Type B pancreatic cell (in vitro differentiated cells): Measurements from ENCODE around the gene SQSTM1. TPM values are rescaled to one million over a fixed set of nuclear protein-coding genes. Genes with fewer than 3 reads are reported as not detected.
"Not testable (repeated sequence)": the region's sequence is repeated elsewhere in the genome, so short reads cannot be mapped to it uniquely, and the experiment has no call there.

ENCODE experiments used
- DNase-seq: peaks from one replicate; pipeline ENCODE4 v3.0.0; 2021; ENCODE audit warnings: mixed read lengths; ENCODE audit not compliant: unreplicated experiment; ENCODE audit errors: extremely low spot score
- H3K27ac Mint-ChIP-seq: 2 replicates; pipeline ENCODE4 v1.8.0; 2021; ENCODE audit warnings: mild to moderate bottlenecking, mixed read lengths
- H3K27me3 Mint-ChIP-seq: 2 replicates; pipeline ENCODE4 v1.8.0; 2021; ENCODE audit warnings: mixed read lengths
- H3K36me3 Mint-ChIP-seq: 2 replicates; pipeline ENCODE4 v1.8.0; 2021; ENCODE audit warnings: mixed read lengths
- H3K4me1 Mint-ChIP-seq: one replicate; pipeline ENCODE4 v1.8.0; 2021; ENCODE audit warnings: mixed read lengths; ENCODE audit not compliant: unreplicated experiment
- H3K4me3 Mint-ChIP-seq: 2 replicates; pipeline ENCODE4 v1.8.0; 2021; ENCODE audit warnings: mild to moderate bottlenecking, mixed read lengths
- H3K9me3 Mint-ChIP-seq: 2 replicates; pipeline ENCODE4 v1.8.0; 2021; ENCODE audit warnings: mixed read lengths
- CTCF ChIP-seq: fragments of 200-600 bp; sonication (generic); conservative IDR thresholded peaks from 2 replicates; pipeline ENCODE4 v1.5.0; 2021; ENCODE audit warnings: antibody characterized with exemption, mild to moderate bottlenecking
- total RNA-seq: library from RNA; stranded (reverse); gene quantifications from 2 replicates; pipeline ENCODE4 v1.2.1, GENCODE V29; 2021; ENCODE audit warnings: low replicate concordance

SQSTM1 gene
- total RNA-seq, 1 donor from 2014 or later, result 133 TPM

DNA sequence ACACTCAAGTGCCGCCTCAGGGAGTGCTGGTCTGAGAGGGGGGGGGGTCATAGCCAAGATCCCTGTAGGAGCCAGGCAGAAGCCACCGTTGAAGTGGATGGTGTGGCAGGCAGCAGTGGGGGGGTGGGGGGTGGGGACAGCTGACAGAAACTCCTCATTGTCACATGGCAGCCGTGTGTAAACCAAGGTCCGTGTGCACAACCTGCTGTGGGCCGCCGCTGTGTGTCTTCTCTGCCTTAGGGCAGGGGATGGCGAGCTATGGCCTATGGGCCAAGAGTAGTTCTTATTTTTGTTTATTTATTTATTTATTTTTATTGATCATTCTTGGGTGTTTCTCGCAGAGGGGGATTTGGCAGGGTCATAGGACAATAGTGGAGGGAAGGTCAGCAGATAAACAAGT lies 13.4 kb downstream of the SQSTM1 start:
- H3K36me3 Mint-ChIP-seq, result peaks cover 47% of the 10 kb centered on the region
- H3K9me3 Mint-ChIP-seq, result no peaks in the 10 kb centered on the region
- H3K4me3 Mint-ChIP-seq, result no peak overlapping the region

DNA sequence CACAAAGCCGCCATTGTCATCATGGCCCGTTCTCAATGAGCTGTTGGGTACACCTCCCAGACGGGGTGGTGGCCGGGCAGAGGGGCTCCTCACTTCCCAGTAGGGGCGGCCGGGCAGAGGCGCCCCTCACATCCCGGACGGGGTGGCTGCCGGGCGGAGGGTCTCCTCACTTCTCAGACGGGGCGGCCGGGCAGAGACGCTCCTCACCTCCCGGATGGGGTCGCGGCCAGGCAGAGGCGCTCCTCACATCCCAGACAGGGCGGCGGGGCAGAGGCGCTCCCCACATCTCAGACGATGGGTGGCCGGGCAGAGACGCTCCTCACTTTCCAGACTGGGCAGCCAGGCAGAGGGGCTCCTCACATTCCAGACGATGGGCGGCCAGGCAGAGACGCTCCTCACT lies 14.2 kb downstream of the SQSTM1 start:
- not testable (repeated sequence) for H3K9me3 Mint-ChIP-seq, H3K27ac Mint-ChIP-seq, H3K4me1 Mint-ChIP-seq, H3K4me3 Mint-ChIP-seq, DNase-seq, H3K27me3 Mint-ChIP-seq
- H3K36me3 Mint-ChIP-seq, result peaks cover 39% of the 10 kb centered on the region

More for the DNA sequence above, 13.4 kb downstream of the SQSTM1 start:
- DNase-seq, result no peak
- TF ChIP-seq CTCF, result no peak
- H3K27me3 Mint-ChIP-seq, result no peaks in the 10 kb centered on the region
- peak overlapping the region; percentile 68 for H3K27ac Mint-ChIP-seq
- peaks cover 4% of the 10 kb centered on the region for H3K4me1 Mint-ChIP-seq

- DNase-seq, result no peak
- peak overlapping the region; percentile 91 for H3K27ac Mint-ChIP-seq
- peak overlapping the region; percentile 34 for H3K4me3 Mint-ChIP-seq
- no peaks in the 10 kb centered on the region for H3K27me3 Mint-ChIP-seq
- no peak for TF ChIP-seq CTCF
- H3K9me3 Mint-ChIP-seq, result no peaks in the 10 kb centered on the region
- peaks cover 35% of the 10 kb centered on the region for H3K36me3 Mint-ChIP-seq
- peaks cover 4% of the 10 kb centered on the region for H3K4me1 Mint-ChIP-seq
These were observed 15.7 kb downstream of the SQSTM1 start for GRCh38 chr5:179836225-179837019.

- TF ChIP-seq CTCF, result no peak
- H3K4me3 Mint-ChIP-seq, result peak overlapping the region; percentile 34
- H3K9me3 Mint-ChIP-seq, result no peaks in the 10 kb centered on the region
- peaks cover 37% of the 10 kb centered on the region for H3K36me3 Mint-ChIP-seq
- no peak for DNase-seq
- peaks cover 4% of the 10 kb centered on the region for H3K4me1 Mint-ChIP-seq
- H3K27ac Mint-ChIP-seq, result peak overlapping the region; percentile 91
- no peaks in the 10 kb centered on the region for H3K27me3 Mint-ChIP-seq
These were observed 16.6 kb downstream of the SQSTM1 start for GRCh38 chr5:179837076-179838011.

DNA sequence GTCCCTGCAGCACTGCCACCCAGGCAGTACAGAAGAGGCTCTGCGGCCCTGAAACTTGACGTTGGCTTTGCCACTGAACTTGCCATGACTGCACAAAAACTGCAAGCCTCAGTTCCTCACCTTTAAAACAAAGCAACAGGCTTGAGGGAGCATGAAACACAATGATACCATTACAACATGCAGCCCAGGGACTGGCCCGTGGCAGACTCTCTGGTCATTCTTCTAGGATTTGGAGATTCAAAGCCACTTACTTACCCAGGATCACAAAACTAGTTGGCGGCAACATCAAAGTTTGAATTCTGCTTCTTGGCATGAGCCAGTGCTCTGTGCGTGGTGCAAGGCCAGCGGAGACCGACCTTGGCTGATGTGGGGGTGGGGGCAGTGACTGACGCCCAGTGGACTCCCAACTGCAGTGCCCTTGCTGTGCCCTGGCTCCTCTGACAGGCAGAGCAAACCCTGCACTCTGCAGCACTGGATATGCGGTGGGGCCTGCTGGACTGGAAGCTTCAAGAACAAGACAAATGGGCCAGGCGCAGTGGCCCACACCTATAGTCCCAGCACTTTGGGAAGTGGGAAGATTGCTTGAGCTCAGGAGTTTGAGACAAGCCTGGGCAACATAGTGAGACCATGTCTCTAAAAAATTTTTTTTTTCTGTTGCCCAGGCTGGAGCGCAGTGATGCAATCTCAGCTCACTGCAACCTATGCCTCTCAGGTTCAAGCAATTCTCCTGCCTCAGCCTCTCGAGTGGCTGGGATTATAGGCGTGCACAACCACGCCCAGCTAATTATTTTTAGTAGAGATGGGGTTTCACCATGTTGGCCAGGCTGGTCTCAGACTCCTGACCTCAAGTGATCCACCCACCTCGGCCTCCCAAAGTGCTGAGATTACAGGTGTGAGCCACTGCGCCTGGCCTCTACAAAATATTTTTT lies 18.9 kb downstream of the SQSTM1 start:
- Mint-ChIP-seq H3K4me1 (peaks cover 4% of the 10 kb centered on the region), H3K27me3 (no peaks in the 10 kb centered on the region), H3K4me3 (no peak overlapping the region), H3K27ac (peak overlapping the region; percentile 76), H3K9me3 (no peaks in the 10 kb centered on the region), H3K36me3 (peaks cover 34% of the 10 kb centered on the region)
- TF ChIP-seq CTCF, result no peak
- DNase-seq, result no peak
